SH-SY5Y (cell line): ENCODE results near the gene GALNT9.

ENCODE experiments used
- GATA2 ChIP-seq: IDR thresholded peaks from 2 replicates; pipeline ENCODE4 v1.6.1; 2011; ENCODE audit warnings: mild to moderate bottlenecking, low read depth, low read length
- GATA3 ChIP-seq: IDR thresholded peaks from 2 replicates; pipeline ENCODE4 v1.6.1; 2011; ENCODE audit warnings: low read depth, mild to moderate bottlenecking, low read length, moderate library complexity

The GALNT9 gene

DNA sequence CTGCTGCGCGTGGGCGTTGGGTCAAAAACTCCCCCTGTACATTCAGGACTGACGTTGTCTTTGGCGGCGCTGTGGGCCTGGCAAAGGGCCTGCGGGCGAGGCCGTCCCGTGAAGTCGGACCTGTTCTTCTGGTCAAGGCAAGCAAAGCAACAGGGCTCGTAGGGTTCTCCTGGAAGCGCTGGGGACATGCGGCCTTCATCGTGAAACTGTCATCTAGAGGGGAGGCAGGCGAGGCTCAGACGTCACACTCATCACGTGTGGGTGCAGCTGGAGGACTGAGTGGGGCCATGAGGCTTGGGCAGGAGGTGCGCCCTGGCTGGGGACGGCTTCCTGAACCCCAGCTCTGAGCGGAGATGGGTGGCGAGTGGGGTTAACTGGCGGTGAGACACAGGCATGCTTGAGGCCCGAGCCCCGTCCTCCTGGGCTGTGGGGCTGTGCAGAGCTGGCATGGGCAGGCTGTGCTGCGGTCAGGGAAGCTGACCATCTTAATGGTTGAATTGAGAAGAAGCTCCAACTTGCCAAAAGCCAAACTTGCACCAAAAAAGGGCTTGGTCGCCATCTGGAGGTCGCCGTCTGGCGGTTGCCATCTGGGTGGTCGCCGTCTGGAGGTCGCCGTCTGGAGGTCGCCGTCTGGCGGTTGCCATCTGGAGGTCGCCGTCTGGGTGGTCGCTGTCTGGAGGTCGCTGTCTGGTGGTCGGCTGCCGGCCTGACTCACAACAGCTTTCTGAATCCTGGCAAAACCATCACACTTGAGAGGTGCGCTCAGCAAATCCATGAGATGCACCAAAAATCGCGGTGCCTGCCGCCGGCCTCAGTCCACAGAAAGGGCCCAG is 119.0 kb downstream of the GALNT9 start:
- TF ChIP-seq GATA3 (no peak), GATA2 (no peak)

DNA sequence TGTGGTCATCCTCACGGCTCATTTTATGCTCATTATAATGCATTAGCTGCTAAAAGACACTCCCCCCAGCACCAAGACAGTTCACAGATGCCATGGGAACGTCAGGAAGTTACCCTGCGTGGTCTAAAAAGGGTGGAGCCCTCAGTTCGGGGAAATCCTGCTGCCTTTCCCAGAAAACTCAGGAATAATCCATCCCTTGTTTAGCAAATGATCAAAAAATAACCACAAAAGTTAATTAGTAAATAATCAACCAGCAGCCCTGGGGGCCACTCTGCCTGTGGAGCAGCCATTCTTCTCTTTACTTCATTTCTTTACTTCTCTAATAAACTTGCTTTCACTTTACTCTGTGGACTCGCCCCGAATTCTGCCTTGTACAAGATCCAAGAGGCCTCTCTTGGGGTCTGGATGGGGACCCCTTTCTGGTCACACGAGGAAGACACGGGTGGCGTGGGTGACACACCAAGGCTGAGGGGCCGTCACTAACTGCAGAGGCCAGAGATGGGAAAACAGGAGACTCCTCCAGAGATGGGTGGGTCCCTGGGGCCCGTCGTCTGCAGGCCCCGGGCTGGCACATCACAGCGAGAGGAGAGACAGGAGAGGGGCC is 119.7 kb downstream of the GALNT9 start:
- TF ChIP-seq GATA3 (no peak), GATA2 (no peak)

DNA sequence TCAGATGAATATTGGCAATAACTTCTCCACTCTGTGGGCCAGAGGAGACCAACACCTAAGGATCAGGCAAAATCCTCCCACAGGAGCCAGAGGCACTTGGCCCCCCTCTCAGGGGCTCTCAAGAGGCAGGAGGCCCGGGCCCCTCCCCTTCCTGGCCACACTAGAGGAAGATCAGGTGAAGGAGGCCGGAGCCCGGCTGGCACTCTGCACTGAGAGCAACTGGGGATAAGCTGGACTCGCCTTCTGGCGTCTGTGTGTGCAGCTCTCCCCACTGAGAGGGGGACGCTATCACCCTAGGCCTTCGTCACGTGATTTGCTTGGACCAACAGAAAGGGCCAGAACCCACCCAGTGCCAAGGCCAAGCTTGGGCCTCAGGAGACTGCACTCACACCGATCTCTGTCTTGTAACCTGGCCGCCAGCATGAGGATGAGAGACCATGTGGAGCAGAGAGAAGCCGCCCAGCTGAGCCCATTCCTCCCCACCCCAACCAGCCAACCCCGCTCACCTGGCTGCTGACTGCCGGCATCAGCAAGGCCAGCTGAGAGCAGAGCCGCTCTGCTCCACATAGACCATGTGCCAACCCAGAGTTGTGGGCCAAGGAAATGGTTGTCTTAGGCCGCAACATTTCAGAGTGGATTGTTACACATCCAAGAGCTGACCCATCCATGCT is 121.1 kb downstream of the GALNT9 start:
- no peak for TF ChIP-seq GATA2
- no peak for TF ChIP-seq GATA3

DNA sequence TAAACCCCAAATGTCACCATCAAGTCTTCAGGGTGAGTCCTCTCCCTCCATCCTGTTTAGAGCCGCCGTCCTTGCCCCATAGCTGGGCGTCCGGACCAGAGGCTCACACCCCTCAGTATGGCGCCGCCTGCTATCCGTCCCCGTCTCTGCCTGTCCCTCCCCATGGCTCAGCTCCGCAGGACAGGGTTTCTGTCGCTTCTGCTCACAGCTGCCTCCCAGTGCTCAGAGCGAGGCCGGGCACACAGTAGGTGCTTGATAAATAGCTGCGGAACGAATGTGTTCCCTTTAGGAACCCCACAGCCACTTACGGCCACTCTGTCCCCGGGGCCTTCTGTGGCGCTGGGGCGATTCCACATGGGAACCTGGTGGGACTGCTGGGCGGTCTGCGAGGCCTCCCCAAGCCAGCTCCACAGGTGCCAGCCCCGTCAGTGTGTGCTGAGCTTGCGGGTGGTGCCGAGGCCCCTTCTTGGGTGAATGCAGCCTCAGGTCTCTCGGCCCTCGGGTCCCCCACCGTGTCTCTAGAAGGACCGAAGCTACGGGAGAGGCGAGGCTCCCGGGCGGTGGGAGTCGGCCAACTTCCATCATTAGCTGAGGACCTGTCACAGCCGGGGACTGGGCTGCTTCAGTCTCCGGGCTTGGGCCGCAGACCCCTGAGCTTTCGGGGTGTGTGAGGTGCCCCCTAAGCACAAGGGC is 122.2 kb downstream of the GALNT9 start:
- no peak for TF ChIP-seq GATA2
- TF ChIP-seq GATA3, result no peak

DNA sequence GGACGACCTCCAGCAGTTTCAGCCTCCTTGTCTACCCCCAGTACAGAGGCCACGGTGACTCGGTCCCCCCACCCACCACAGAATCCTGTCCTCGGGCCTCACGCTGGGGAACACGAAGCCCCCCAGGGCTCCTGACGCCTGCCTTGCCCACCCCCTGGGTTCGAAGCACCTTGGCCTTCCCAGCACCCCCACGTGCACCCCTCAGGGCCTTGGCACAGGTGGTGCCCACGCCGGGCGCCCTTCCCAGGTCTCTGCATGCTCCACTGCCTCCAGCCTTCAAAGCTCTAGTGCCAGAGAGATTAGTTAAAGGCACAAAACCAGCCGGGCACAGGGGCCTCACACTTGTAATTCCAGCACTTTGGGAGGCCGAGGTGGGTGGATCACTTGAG is 123.3 kb downstream of the GALNT9 start:
- TF ChIP-seq GATA3 (no peak), GATA2 (no peak)

DNA sequence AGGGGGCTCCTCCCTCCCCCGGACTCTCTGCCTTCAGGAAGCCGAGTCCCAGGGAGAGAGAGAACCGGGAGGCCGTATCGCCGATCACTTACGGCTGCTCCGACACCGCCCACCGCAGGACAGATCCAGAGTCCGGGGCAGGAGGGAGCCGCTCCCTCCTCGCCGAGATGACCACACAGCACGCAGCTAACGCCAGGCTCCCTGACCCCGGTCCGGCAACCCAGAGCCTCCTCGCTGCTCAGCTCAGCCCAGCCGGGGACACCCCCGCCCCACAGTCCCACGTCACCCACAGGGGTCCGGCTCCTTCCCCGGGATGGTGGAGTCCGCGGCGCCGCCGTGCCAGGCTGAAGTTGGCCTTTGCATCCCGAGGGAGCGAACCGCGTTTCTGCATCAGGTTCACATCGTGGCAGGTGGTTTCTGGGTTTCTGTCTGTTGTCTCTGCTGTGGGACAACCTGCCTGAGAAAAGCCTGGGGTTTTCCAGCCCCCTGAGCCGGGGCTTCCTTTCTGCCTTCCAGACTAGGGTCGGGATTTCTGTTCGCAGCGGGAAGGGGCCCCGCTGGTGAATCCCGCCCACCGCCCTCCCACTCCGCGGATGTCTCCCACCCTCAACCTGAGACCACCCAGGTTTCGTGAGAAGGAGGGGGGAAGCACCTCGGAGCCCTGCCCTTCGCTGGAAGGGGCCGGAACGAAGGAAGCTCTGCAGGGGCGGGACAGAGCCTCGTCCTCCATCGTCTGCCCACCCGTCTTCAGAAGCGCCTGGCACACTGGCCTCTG is 123.9 kb downstream of the GALNT9 start:
- TF ChIP-seq GATA2 (no peak), GATA3 (no peak)

DNA sequence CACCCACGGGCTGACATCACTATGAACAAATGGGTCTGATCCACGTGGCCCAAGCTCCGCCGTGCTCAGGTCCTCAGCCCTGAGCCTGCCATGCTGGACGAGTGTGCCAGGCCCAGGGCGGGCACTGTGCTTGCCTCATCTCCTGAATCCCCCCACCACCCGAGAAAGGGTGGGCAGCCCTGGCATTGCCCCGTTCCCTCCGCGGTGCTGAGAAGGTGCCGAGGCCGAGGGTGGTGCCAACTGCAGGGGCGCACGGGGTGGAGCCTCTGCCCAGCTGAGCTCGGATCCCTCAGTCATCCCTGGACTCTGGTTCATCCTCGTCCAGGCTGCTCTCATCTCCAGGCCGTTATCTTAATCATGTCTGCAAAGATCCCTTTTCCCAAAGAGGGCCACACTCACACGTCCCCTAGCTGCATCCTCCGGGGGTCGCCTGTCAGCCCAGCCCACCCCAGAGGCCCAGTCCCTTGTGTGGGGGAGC is 124.6 kb downstream of the GALNT9 start:
- TF ChIP-seq GATA2, result no peak
- TF ChIP-seq GATA3, result no peak

DNA sequence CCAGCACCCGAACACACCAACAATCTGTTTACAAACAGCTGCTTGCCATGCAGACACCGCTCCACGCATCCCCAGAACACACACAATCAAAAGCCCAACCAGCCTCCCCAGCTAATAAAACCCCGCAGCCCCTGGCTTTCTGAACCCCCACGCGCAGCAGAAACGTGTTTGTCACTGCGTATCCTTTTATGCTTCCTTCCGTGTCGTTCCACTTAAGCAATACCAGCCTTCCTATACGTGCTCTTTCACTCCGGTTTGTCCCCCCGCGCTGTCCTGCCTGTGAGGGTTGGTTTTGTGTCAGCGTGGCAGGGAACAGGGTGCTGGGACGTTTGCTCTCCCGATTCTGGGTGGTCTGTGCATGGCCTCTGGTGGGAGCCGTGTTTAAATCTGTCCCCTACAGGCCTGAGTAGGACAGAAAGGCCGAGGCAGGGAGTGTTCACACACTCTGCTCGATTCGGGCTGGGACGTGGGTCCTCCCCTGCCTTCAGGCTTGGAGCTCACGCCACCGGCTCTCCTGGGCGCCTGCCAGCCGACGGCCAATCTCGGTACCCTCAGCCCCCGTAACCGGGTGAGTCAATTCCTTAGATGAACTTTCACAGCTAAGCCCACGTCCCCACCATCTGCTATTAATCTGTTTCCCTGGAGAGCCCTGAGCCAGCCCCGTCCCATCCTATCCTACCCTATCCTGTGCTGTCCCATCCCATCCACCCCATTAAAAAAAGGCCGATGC is 125.2 kb downstream of the GALNT9 start:
- no peak for TF ChIP-seq GATA3
- TF ChIP-seq GATA2, result no peak

DNA sequence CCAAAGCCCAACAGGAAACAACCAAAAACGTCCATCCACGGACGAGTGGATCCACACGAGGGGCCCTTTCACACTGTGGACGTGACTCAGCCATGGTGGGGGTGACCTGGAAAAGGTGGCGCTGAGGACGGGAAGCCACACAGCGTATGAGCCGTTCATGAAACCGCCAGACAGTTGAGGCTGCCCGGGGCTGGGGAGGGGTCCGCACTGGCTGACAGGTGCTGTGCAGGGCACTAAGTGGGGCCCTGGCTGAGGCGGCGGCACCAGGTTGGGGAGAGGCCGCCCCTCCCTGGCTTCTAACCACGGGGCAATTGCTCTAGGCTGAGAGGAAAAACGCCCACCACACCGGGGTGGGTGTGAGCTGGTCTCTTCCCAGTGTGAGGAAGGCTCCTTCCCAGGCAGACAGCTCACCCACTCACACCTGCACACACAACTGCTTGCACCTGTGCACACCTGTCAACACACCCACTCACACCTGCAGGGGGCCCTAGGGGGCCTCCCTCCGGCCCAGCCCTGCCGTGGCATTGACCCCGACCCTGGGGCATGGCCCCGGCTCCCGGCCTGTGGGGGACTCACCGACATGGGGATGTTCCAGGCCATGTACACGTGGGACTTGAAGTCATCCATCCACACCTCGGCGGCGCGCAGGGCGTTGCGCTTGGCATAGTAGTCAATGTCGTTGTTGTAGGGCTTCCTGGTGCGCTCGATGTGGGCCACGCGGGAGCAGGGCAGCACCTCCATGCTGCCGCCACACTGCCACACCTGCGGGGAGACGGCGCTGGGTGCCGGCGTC is 126.3 kb downstream of the GALNT9 start:
- TF ChIP-seq GATA3 (no peak), GATA2 (no peak)

DNA sequence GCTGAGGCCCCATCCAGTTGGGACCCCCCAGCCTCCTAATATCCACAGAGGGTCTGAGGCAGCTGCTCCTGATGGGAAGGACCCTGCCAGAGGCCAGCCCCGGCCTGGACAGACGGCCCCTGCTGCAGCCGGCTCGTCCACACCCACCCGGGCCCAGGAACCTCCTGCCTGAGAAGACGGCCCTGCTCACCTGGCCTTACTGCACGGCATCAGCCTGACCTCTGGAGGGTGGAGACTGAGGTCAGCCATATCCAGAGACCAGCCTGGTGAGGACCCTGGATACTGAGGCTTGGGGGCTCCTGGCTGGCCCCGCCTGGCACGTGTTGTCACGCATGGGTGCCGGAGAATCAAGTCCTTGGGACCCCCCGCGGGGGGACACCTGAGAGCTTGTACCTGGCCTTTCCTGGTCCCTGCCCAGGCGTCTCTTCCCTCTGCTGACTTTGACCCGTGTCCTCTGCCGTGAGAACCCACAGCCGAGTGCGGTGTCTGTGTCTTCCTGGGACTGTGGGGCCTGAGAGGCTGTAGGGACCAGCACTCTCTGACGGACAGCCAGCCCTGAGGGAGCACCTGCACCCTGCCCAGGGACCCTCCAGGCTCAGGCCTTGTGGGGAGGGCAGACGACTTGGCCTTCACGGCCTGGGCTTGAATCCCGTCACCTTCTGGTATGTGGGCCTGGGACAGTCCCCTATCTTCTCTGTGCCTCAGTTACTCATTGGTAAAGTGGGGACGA is 127.8 kb downstream of the GALNT9 start:
- TF ChIP-seq GATA2 (no peak), GATA3 (no peak)

DNA sequence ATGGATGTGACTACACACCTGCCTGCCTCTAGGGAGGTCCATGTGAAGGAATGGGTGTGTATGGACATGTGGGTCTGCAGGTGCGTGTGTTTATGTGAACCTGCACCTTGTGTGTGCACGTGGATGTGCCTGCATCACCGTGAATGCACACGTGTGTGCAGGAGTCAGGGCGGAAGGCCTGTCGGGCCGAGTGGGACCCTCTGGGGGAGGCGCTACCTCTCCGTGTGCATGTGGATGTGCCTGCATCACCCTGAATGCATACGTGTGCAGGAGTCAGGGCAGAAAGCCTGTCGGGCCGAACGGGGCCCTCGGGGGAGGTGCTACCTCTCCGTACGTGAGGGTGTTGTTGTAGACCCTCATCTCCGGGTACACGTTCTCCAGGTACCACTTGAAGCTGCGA is 128.6 kb downstream of the GALNT9 start:
- TF ChIP-seq GATA3, result no peak
